Liver (tissue), 9 donors: ENCODE data around the gene SDHAF1. TPM values are rescaled to one million over a fixed set of nuclear protein-coding genes. Genes with fewer than 3 reads are reported as not detected.

ENCODE experiments used
- DNase-seq: peaks from one replicate; pipeline ENCODE4 v3.0.0-alpha.2; 2017; ENCODE audit warnings: low spot score
- H3K27ac ChIP-seq, 2 donors: one replicate each; pipeline ENCODE4 v1.7.0; 2013; ENCODE audit warnings: inconsistent platforms in 2 of 2, low read length in 2 of 2, control low read depth in 1 of 2, low read depth in 1 of 2, mild to moderate bottlenecking in 1 of 2
- H3K27me3 ChIP-seq, 4 donors: one replicate each; pipeline versions ENCODE4 v1.6.1 to v1.7.0; 2013; ENCODE audit warnings: low read length in 3 of 4, inconsistent platforms in 1 of 4, mild to moderate bottlenecking in 1 of 4, moderate library complexity in 1 of 4; ENCODE audit not compliant: control insufficient read depth in 4 of 4, insufficient read depth in 4 of 4
- H3K36me3 ChIP-seq, 4 donors: one replicate each; pipeline versions ENCODE4 v1.6.1 to v1.7.0; 2013; ENCODE audit warnings: low read length in 3 of 4, mild to moderate bottlenecking in 3 of 4, low read depth in 1 of 4, moderate library complexity in 1 of 4; ENCODE audit not compliant: control insufficient read depth in 4 of 4, insufficient read depth in 3 of 4
- H3K4me1 ChIP-seq, 4 donors: one replicate each; pipeline versions ENCODE4 v1.6.1 to v1.7.0; 2013; ENCODE audit warnings: low read length in 3 of 4, mild to moderate bottlenecking in 3 of 4, moderate library complexity in 1 of 4; ENCODE audit not compliant: control insufficient read depth in 4 of 4, insufficient read depth in 4 of 4
- H3K4me3 ChIP-seq, 3 donors: one replicate each; pipeline versions ENCODE4 v1.6.1 to v1.7.0; 2013; ENCODE audit warnings: low read length in 3 of 3, control low read depth in 1 of 3, low read depth in 1 of 3, mild to moderate bottlenecking in 1 of 3
- H3K9ac ChIP-seq, 2 donors: one replicate each; pipeline ENCODE4 v1.7.0; 2013; ENCODE audit warnings: low read length in 2 of 2, mild to moderate bottlenecking in 2 of 2, moderate library complexity in 2 of 2, control low read depth in 1 of 2, low read depth in 1 of 2
- H3K9me3 ChIP-seq, 4 donors: one replicate each; pipeline versions ENCODE4 v1.6.1 to v1.7.0; 2013; ENCODE audit warnings: low read length in 3 of 4; ENCODE audit not compliant: control insufficient read depth in 4 of 4
- ATF3 ChIP-seq: IDR thresholded peaks from 2 replicates; pipeline ENCODE4 v1.6.1; 2016; ENCODE audit warnings: antibody characterized with exemption
- CTCF ChIP-seq: fragments of 150-350 bp; IDR thresholded peaks from 2 replicates; pipeline ENCODE4 v1.5.1; 2017; ENCODE audit warnings: improper control_type of control experiment, low read depth, low read length; ENCODE audit not compliant: missing input control
- EGR1 ChIP-seq, 2 donors: IDR thresholded peaks; 2 replicates each; pipeline ENCODE4 v1.6.1; 2016 to 2018; ENCODE audit warnings: antibody characterized with exemption in 2 of 2, low read depth in 2 of 2
- FOXA1 ChIP-seq: IDR thresholded peaks from 2 replicates; pipeline ENCODE4 v1.6.1; 2016; ENCODE audit warnings: antibody characterized with exemption
- FOXA2 ChIP-seq: IDR thresholded peaks from 2 replicates; pipeline ENCODE4 v1.6.1; 2016; ENCODE audit warnings: antibody characterized with exemption
- GABPA ChIP-seq, 2 donors: IDR thresholded peaks in 1 of 2; conservative IDR thresholded peaks in 1 of 2; 2 replicates each; pipeline ENCODE4 v1.6.1; 2016; ENCODE audit warnings: antibody characterized with exemption in 2 of 2, mild to moderate bottlenecking in 1 of 2, moderate library complexity in 1 of 2
- HNF4A ChIP-seq, 2 donors: conservative IDR thresholded peaks; 2 replicates each; pipeline ENCODE4 v1.6.1; 2016; ENCODE audit warnings: antibody characterized with exemption in 2 of 2, mild to moderate bottlenecking in 2 of 2
- HNF4G ChIP-seq: IDR thresholded peaks from 2 replicates; pipeline ENCODE4 v1.6.1; 2016; ENCODE audit warnings: antibody characterized with exemption
- JUND ChIP-seq, 2 donors: IDR thresholded peaks; 2 replicates each; pipeline ENCODE4 v1.6.1; 2016; ENCODE audit warnings: antibody characterized with exemption in 2 of 2
- MAX ChIP-seq: IDR thresholded peaks from 2 replicates; pipeline ENCODE4 v1.6.1; 2016; ENCODE audit warnings: antibody characterized with exemption
- NR2F2 ChIP-seq: IDR thresholded peaks from 2 replicates; pipeline ENCODE4 v1.6.1; 2016; ENCODE audit warnings: antibody characterized with exemption
- RAD21 ChIP-seq, 2 donors: IDR thresholded peaks; 2 replicates each; pipeline ENCODE4 v1.6.1; 2016; ENCODE audit warnings: antibody characterized with exemption in 2 of 2, mild to moderate bottlenecking in 2 of 2
- RXRA ChIP-seq, 2 donors: IDR thresholded peaks; 2 replicates each; pipeline ENCODE4 v1.6.1; 2017 to 2018; ENCODE audit warnings: antibody characterized with exemption in 2 of 2, mild to moderate bottlenecking in 1 of 2
- SP1 ChIP-seq: IDR thresholded peaks from 2 replicates; pipeline ENCODE4 v1.6.1; 2018; ENCODE audit warnings: antibody characterized with exemption, mild to moderate bottlenecking
- TAF1 ChIP-seq: conservative IDR thresholded peaks from 2 replicates; pipeline ENCODE4 v1.6.1; 2016; ENCODE audit warnings: antibody characterized with exemption, mild to moderate bottlenecking
- YY1 ChIP-seq: IDR thresholded peaks from 2 replicates; pipeline ENCODE4 v1.6.1; 2016; ENCODE audit warnings: antibody characterized with exemption, mild to moderate bottlenecking
- ZBTB33 ChIP-seq: IDR thresholded peaks from 2 replicates; pipeline ENCODE4 v1.6.1; 2016; ENCODE audit warnings: antibody characterized with exemption
- WGBS: extraction: QIAGEN DNeasy Blood & Tissue Kit; methylation state at CpG from one replicate; pipeline ENCODE4 v1.1.7; 2013; 5-methylcytosine and 5-hydroxymethylcytosine counted together
- polyA plus RNA-seq, 2 donors: library from polyadenylated mRNA; stranded (reverse) in 1 of 2; unstranded in 1 of 2; fragments of 200-250 nt in 1 of 2; fragments of >200 nt in 1 of 2; fragmentation: Nextera tagmentation in 1 of 2; extraction: Ambion mirVana in 1 of 2; gene quantifications; one replicate each; pipeline versions ENCODE4 v1.2.1 to v1.2.3, GENCODE V29; 2013 to 2015
- total RNA-seq, 2 donors: library from RNA; depleted of rRNA; stranded (reverse); fragments of >200 nt; gene quantifications; one replicate each; pipeline ENCODE4 v1.2.3, GENCODE V29; 2014
- TF ChIP-seq, protein P1 (sequence below): IDR thresholded peaks from 2 replicates; pipeline ENCODE4 v1.6.1; 2016; ENCODE audit warnings: antibody characterized with exemption, mild to moderate bottlenecking
- donor health status: healthy.
- donor health status: healthy.
- donor health status: healthy.
- donor health status: healthy.
- donor health status: healthy.

SDHAF1 gene
- total and polyA plus RNA-seq, 4 donors, result 8.4 to 28.4 (median 18.9) TPM

DNA sequence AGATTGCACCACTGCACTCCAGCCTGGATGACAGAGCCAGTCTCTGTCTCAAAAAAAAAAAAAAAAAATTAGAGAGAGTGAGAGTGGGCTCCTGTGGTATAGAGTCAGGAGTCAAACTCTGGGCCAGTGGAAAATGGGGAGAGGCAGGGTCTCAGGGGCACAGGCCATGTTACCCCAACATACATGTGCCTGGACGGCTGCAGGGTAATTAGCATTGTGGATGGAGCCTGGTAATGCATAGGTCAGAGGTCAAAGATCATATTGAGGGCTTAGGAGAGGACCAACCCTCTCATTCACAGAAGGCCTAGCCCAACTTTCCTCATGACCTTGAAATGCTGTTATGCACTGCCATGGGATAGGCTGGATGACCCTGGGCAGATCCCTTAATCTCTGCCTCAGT lies 30.6 kb downstream of the SDHAF1 start:
- Histone ChIP-seq H3K9me3 (no peaks in the 10 kb centered on the region), H3K27me3 (no peaks in the 10 kb centered on the region), H3K9ac (no peak overlapping the region), H3K4me1 (no peaks in the 10 kb centered on the region), H3K36me3 (no peaks in the 10 kb centered on the region), H3K4me3 (no peak overlapping the region), H3K27ac (no peak overlapping the region)
- WGBS, result 84% methylated on average over 1 of the region's 1 CpG
- TF ChIP-seq HNF4G (no peak), NR2F2 (no peak), GABPA (IDR thresholded peaks at IDR 0.05 in 1 of 2, conservative IDR thresholded peaks at IDR 0.05 in 1 of 2) (no peak), ATF3 (no peak), CTCF (no peak), RAD21 (IDR thresholded peaks at IDR 0.05) (no peak), HNF4A (conservative IDR thresholded peaks at IDR 0.05) (no peak), SP1 (no peak), FOXA2 (no peak), EGR1 (IDR thresholded peaks at IDR 0.05; ENCODE audit: low read depth in 2 of 2) (no peak), YY1 (no peak)
- DNase-seq, result no peak

DNA sequence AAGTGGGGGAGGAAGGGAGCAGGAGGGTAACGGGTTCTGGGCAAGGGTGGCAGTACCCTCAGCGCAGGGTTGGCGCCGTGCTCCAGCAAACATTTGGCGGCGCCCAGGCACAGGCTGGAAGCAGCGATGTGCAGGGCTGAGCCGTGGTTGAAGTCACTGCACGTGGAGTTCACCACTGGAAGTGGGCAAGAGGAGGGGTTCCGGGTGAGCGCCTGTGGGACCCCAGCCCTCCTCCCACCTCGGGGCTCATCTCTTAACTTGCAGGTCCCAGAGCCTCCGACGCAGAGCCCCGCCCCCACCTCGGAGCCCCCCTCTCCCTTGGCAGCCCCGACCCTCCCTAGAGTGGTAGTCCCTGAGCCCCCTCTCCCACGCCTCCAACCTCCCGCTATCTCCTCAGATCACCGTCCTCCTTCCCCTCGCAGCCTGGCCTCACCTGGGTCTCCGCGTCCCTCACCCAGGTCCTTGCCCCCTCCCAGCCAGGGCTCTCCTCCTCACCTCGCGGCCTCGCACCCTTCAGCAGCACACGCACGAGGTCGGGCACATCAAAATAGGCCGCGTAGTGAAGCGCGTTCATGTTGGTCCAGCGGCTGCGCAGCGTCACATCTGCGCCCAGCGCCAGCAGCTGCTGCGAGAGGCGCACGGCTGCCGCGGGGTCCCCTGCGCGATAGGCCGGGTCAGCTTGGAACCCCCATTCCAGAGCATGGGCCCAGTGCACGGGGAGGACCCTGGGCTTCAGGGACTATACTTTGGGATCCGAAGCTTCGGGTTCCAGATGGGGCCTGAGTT lies 31.3 kb downstream of the SDHAF1 start:
- H3K4me1 ChIP-seq, result peaks cover 0 to 2% (median 0%) of the 10 kb centered on the region in 4 donors
- DNase-seq, result no peak
- no peak overlapping the region for H3K9ac ChIP-seq
- no peaks in the 10 kb centered on the region for H3K36me3 ChIP-seq
- H3K27me3 ChIP-seq, result no peaks in the 10 kb centered on the region
- no peaks in the 10 kb centered on the region for H3K9me3 ChIP-seq
- TF ChIP-seq TAF1, result no peak
- TF ChIP-seq JUND (IDR thresholded peaks at IDR 0.05), result no peak
- no peak for TF ChIP-seq ZBTB33
- no peak for TF ChIP-seq GABPA (IDR thresholded peaks at IDR 0.05 in 1 of 2, conservative IDR thresholded peaks at IDR 0.05 in 1 of 2)
- TF ChIP-seq EGR1 (IDR thresholded peaks at IDR 0.05; ENCODE audit: low read depth in 2 of 2), result no peak
- TF ChIP-seq RXRA (IDR thresholded peaks at IDR 0.05), result no peak
- no peak for TF ChIP-seq CTCF
- no peak for TF ChIP-seq NR2F2
- TF ChIP-seq HNF4A (conservative IDR thresholded peaks at IDR 0.05), result no peak
- no peak for TF ChIP-seq FOXA1
- TF ChIP-seq SP1, result no peak
- TF ChIP-seq, protein P1, sequence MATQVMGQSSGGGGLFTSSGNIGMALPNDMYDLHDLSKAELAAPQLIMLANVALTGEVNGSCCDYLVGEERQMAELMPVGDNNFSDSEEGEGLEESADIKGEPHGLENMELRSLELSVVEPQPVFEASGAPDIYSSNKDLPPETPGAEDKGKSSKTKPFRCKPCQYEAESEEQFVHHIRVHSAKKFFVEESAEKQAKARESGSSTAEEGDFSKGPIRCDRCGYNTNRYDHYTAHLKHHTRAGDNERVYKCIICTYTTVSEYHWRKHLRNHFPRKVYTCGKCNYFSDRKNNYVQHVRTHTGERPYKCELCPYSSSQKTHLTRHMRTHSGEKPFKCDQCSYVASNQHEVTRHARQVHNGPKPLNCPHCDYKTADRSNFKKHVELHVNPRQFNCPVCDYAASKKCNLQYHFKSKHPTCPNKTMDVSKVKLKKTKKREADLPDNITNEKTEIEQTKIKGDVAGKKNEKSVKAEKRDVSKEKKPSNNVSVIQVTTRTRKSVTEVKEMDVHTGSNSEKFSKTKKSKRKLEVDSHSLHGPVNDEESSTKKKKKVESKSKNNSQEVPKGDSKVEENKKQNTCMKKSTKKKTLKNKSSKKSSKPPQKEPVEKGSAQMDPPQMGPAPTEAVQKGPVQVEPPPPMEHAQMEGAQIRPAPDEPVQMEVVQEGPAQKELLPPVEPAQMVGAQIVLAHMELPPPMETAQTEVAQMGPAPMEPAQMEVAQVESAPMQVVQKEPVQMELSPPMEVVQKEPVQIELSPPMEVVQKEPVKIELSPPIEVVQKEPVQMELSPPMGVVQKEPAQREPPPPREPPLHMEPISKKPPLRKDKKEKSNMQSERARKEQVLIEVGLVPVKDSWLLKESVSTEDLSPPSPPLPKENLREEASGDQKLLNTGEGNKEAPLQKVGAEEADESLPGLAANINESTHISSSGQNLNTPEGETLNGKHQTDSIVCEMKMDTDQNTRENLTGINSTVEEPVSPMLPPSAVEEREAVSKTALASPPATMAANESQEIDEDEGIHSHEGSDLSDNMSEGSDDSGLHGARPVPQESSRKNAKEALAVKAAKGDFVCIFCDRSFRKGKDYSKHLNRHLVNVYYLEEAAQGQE, result no peak
- no peak for TF ChIP-seq YY1
- TF ChIP-seq ATF3, result no peak
- no peak for TF ChIP-seq MAX
- TF ChIP-seq FOXA2, result no peak
- TF ChIP-seq RAD21 (IDR thresholded peaks at IDR 0.05), result no peak
- H3K27ac ChIP-seq, result no peak overlapping the region
- WGBS, result 96% methylated on average over 49 of the region's 49 CpGs
- no peak overlapping the region for H3K4me3 ChIP-seq
